MV-4-11 (cell line): ENCODE data around the gene OR4Q3.
"Not testable (repeated sequence)": the region's sequence is repeated elsewhere in the genome, so short reads cannot be mapped to it uniquely, and the experiment has no call there.

Source experiments
- DNase-seq: peaks from one replicate; lab custom pipeline; 2025; lab: John Stamatoyannopoulos, UW

OR4Q3 gene

DNA sequence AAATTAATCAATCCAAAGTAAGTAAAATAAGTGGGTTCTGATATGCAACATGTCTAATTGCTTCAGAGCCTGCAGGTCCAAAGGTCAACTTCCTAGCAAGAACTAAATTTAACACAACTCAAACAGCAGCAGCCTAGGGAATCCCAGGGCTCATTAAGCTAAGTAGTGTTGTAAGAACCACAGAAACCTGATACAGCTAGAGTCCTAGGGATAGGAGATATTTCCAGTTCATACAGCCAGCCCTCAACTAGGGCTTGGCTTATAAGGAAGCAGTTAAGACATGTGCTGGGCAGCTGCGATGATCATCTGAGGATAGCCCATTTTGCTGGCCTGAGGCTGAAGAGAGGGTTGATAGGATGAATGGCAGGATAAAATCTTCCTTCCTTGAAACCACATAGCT, at the start of gene OR4Q3:
OR4Q3 (plus strand) TSS at position 316 of the 400 bp plus-strand sequence.
- DNase-seq = no peak

GRCh38 chr14:19729359-19729758, 14.0 kb upstream of the OR4Q3 start:
- DNase-seq = no peak

- DNase-seq = no peak
These were observed 13.6 kb upstream of the OR4Q3 start for GRCh38 chr14:19729763-19730162.

DNA sequence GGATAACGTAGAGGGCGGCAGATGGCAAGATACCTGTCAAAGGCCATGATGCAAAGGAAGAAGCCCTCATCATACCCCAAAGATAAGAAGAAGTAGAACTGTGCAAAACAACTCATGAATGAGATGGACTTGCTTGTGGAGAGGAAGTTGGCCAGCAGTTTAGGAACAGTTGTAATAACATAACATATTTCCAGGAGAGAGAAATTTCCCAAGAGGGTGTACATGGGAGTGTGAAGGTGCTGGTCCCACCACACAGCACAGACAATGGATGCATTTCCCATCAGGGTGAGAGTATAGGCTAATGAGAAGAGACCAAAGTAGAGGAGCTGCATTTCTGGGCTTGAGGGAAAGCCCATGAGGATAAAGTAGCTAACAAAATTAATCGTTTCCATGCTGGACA, 9.5 kb upstream of the OR4Q3 start:
- DNase-seq = not testable (repeated sequence)

DNA sequence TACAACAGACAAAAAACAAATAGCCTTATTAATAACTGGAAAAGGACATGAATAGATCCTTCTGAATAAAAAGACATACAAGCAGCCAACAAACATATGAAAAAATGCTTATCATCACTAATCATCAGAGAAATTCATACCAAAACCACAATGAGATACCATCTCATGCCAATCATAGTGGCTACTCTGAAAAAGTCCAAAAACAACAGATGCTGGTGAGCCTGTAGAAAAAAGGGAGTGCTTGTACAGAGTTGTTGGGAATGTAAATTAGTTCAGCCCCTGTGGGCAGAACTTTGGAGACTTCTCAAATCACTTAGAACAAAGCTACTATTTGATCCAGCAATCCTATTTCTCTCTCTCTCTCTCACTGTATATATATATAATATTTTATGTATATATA, 8.9 kb downstream of the OR4Q3 start:
- not testable (repeated sequence) for DNase-seq

DNA sequence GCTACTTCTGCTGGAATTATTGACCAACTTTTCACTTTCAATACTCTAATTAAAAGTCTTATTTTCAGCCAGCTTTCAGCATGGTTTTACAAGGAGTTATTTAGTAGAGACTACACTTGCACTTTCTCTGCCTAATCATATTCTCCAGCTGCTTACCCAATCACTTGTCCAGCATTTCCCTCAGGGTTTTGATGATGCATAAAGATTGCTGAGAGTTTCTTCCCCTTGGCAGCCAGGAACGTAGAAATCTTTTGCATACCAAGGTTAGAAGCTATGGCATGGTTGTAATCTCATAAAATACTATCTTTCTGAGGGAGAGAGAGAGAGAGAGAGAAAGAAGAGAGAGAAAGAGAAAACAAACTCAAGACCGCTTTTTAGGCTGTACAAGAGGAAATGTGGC, 10.8 kb downstream of the OR4Q3 start:
- no peak for DNase-seq

DNA sequence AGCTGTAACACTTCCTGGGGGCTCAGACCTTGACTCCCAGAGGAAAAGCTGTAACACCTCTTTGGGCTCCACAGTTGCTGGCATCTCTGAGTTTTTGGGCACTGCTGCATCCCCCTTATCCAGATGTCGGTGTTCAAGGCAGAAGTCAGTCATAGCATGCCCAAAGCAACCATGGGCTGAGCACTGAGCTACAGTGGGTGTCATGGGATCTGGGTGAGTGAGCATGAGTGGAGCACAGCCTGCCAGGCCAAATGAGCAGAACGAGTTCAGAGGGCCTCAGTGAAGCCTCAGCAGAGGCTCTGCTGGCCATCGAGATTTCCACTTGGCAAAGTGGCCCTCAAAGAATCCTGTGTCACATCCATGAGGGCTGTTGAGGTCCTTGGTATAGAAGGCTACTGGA, 28.1 kb downstream of the OR4Q3 start:
- DNase-seq = not testable (repeated sequence)

DNA sequence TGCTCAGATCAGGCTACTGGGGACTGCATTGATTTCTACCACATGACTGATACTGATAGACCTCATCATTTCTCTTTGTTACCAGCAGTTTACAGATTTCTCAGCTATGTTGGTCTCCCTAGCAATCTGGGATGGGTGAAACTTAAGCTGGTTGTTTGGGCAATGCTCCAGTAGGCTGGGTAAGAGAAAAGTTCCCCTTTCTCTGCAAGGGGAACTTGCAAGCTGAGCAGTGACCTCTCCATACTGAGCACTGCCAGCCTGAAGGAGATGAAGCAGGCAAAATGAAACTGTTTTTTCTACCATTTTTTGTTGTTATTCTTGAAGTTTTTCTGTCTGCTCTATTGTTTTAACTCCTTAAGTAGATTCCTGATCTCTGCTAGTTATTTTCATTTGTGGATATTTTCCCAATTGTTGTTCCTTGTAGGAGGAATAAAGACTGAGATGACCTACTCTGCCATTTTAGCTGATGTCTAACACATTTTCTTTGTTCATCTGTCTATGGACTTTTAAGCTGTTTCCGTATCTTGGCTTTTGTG, 28.6 kb downstream of the OR4Q3 start:
- DNase-seq = peak; percentile 93

DNA sequence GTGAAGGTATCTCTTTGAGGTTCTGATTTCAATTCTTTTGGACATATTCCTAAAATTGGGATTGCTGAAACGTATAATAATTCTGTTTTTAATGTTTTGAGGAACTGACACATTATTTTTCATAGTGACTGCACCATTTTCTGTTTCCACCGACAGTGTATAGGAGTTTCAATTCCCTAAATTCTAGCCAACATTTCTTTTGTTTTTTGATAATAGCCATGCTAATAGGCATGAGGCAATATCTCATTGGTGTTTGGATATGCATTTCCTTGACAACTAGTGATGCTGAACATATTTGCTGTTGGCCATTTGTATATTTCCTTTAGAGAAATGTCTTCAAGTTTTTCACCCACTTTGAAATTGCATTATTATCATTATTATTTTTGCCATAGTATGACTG, 29.1 kb downstream of the OR4Q3 start:
- peak; percentile 98 for DNase-seq

GRCh38 chr14:19773204-19773603, 29.8 kb downstream of the OR4Q3 start, which contains the start of gene OR4M1:
Gene OR4M1 (plus strand): TSS chr14:19773504. CDS start chr14:19780323, 6,819 bp downstream.
- DNase-seq = not testable (repeated sequence)

DNA sequence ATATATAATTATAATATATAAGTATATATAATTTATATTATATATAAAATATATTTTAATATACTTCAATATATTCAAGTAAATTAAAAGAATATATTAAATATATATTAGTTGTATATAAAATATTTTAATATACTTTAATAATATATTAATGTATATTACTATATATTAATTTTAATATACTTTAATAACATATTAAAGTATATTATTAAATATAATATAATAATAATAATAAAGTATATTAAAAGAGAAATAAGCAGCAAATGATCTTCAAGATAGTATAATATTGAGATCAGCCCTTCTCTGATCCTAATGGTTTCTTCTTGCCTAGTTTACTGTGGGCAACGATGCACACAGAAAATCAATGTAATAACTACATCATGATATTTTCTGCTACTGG, 32.2 kb downstream of the OR4Q3 start:
- DNase-seq = no peak

DNA sequence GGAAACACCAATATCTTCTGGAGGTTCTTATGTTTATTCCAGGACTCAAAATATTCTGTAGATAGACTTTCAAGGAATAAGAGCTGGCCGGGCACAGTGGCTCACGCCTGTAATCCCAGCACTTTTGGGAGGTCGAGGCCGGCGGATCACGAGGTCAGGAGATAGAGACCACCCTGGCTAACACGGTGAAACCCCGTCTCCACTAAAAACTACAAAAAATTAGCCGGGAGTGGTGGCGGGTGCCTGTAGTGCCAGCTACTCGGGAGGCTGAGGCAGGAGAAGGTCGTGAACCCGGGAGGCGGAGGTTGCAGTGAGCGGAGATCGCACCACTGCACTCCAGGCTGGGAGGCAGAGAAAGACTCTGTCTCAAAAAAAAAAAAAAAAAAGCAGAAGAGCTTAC, 42.5 kb downstream of the OR4Q3 start:
- not testable (repeated sequence) for DNase-seq

DNA sequence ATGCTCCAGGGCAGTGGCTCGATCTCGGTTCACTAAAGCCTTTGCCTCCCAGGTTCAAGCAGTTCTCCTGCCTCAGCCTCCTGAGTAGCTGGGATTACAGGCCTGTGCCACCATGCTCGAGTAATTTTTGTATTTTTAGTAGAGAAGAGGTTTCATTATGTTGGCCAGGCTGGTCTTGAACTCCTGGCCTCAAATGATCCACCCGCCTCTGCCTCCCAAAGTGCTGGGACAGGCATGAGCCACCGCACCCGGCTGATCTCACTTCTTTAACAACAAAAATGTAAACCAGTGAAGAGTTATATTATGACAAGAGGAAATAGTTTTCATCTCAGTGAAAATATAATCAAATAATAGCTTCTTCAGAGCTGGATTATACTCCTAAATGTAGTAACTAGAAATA, 43.9 kb downstream of the OR4Q3 start:
- DNase-seq = not testable (repeated sequence)

GRCh38 chr14:19788150-19788549, 44.8 kb downstream of the OR4Q3 start:
- DNase-seq = not testable (repeated sequence)

- not testable (repeated sequence) for DNase-seq
These were observed 53.2 kb downstream of the OR4Q3 start for GRCh38 chr14:19796520-19797108.
